HEK293 (cell line): ENCODE data around the gene EHMT1.

ENCODE experiments used
- CTCF ChIA-PET: fragments of 350-600 bp; formaldehyde crosslinking; extraction: SDS; loops from one replicate; lab custom pipeline; 2021; ENCODE audit warnings: antibody characterized with exemption; lab: Yijun Ruan, JAX
- POLR2A ChIA-PET: fragments of 300-600 bp; formaldehyde crosslinking; extraction: SDS; loops from one replicate; lab custom pipeline; 2020; ENCODE audit warnings: antibody characterized with exemption, inconsistent platforms; lab: Yijun Ruan, JAX
- H3K27ac ChIP-seq: fragments of 200-500 bp; sonication (Bioruptor generic); 2 replicates; pipeline ENCODE4 v1.5.1; 2014; ENCODE audit warnings: low read depth, low read length, control low read depth, inconsistent platforms; ENCODE audit errors: extremely low read depth
- H3K36me3 ChIP-seq, 2 experiments: fragments of 200-500 bp in 1 of 2; sonication (Bioruptor generic) in 1 of 2; 1 replicate in 1 of 2; 2 replicates in 1 of 2; pipeline ENCODE4 v1.5.1; 2014 to 2017; ENCODE audit warnings: inconsistent platforms in 2 of 2, low read length in 2 of 2; ENCODE audit not compliant: control insufficient read depth in 2 of 2, insufficient read depth in 1 of 2
- H3K4me1 ChIP-seq: fragments of 200-500 bp; sonication (Bioruptor generic); 2 replicates; pipeline ENCODE4 v1.5.1; 2014; ENCODE audit warnings: mild to moderate bottlenecking, low read length, inconsistent platforms; ENCODE audit not compliant: control insufficient read depth, insufficient read depth
- H3K4me3 ChIP-seq: 2 replicates; pipeline ENCODE4 v1.5.1; 2011; ENCODE audit warnings: low read depth, mild to moderate bottlenecking, control low read depth, low read length, moderate library complexity
- H3K9me3 ChIP-seq: fragments of 200-500 bp; sonication (Bioruptor generic); 2 replicates; pipeline ENCODE4 v1.5.1; 2014; ENCODE audit warnings: low read depth, low read length, inconsistent platforms; ENCODE audit not compliant: control insufficient read depth, insufficient read depth
- HOXA7 ChIP-seq: sonication (generic); formaldehyde crosslinking; IDR thresholded peaks from 2 replicates; pipeline ENCODE4 v1.8.1; 2022; ENCODE audit warnings: missing genetic modification reagents, borderline replicate concordance
- MZF1 ChIP-seq: fragments of 450-650 bp; formaldehyde crosslinking; IDR thresholded peaks from 2 replicates; pipeline ENCODE4 v1.5.1; 2017; ENCODE audit warnings: missing biosample characterization, missing genetic modification characterization, borderline replicate concordance
- SP2 ChIP-seq: fragments of 450-650 bp; formaldehyde crosslinking; IDR thresholded peaks from 2 replicates; pipeline ENCODE4 v1.5.1; 2016; ENCODE audit warnings: missing biosample characterization, missing genetic modification characterization
- WT1 ChIP-seq: fragments of 450-650 bp; formaldehyde crosslinking; IDR thresholded peaks from 2 replicates; pipeline ENCODE4 v1.5.1; 2016; ENCODE audit warnings: missing biosample characterization, missing genetic modification characterization
- YY1 ChIP-seq: fragments of 450-650 bp; formaldehyde crosslinking; IDR thresholded peaks from 2 replicates; pipeline ENCODE4 v1.5.1; 2018; ENCODE audit warnings: missing biosample characterization, missing genetic modification characterization
- ZBTB20 ChIP-seq: fragments of 450-650 bp; formaldehyde crosslinking; IDR thresholded peaks from 2 replicates; pipeline ENCODE4 v1.5.1; 2016; ENCODE audit warnings: missing biosample characterization, missing genetic modification characterization
- ZBTB6 ChIP-seq: fragments of 450-650 bp; formaldehyde crosslinking; IDR thresholded peaks from 2 replicates; pipeline ENCODE4 v1.5.1; 2017; ENCODE audit warnings: missing biosample characterization, missing genetic modification characterization
- ZFP3 ChIP-seq: fragments of 450-650 bp; formaldehyde crosslinking; IDR thresholded peaks from 2 replicates; pipeline ENCODE4 v1.5.1; 2016; ENCODE audit warnings: low read depth, missing biosample characterization, missing genetic modification characterization
- ZIC2 ChIP-seq: fragments of 450-650 bp; formaldehyde crosslinking; IDR thresholded peaks from 2 replicates; pipeline ENCODE4 v1.5.1; 2016; ENCODE audit warnings: missing biosample characterization, missing genetic modification characterization
- ZNF157 ChIP-seq: fragments of 450-650 bp; formaldehyde crosslinking; IDR thresholded peaks from 2 replicates; pipeline ENCODE4 v1.5.1; 2016; ENCODE audit warnings: missing biosample characterization, missing genetic modification characterization
- ZNF202 ChIP-seq: fragments of 450-650 bp; formaldehyde crosslinking; IDR thresholded peaks from 2 replicates; pipeline ENCODE4 v1.5.1; 2016; ENCODE audit warnings: missing biosample characterization, missing genetic modification characterization, borderline replicate concordance
- ZNF24 ChIP-seq: fragments of 450-650 bp; formaldehyde crosslinking; IDR thresholded peaks from 2 replicates; pipeline ENCODE4 v1.5.1; 2016; ENCODE audit warnings: missing biosample characterization, missing genetic modification characterization
- ZNF426 ChIP-seq: fragments of 450-650 bp; formaldehyde crosslinking; IDR thresholded peaks from 2 replicates; pipeline ENCODE4 v1.5.1; 2017; ENCODE audit warnings: missing biosample characterization, missing genetic modification characterization, mild to moderate bottlenecking, inconsistent platforms, moderate library complexity
- ZNF596 ChIP-seq: fragments of 450-650 bp; IDR thresholded peaks from 2 replicates; pipeline ENCODE4 v1.5.0; 2018; ENCODE audit warnings: missing biosample characterization, mild to moderate bottlenecking, missing genetic modification characterization, moderate library complexity
- ZNF621 ChIP-seq: fragments of 450-650 bp; formaldehyde crosslinking; IDR thresholded peaks from 2 replicates; pipeline ENCODE4 v1.5.1; 2017; ENCODE audit warnings: missing biosample characterization, missing genetic modification characterization
- ZNF658 ChIP-seq: fragments of 450-650 bp; formaldehyde crosslinking; IDR thresholded peaks from 2 replicates; pipeline ENCODE4; 2016; ENCODE audit warnings: missing biosample characterization, missing genetic modification characterization
- ZNF792 ChIP-seq: fragments of 450-650 bp; formaldehyde crosslinking; IDR thresholded peaks from 2 replicates; pipeline ENCODE4 v1.5.1; 2016; ENCODE audit warnings: missing biosample characterization, missing genetic modification characterization
- ZNF843 ChIP-seq: fragments of 450-650 bp; formaldehyde crosslinking; IDR thresholded peaks from 2 replicates; pipeline ENCODE4 v1.5.1; 2016; ENCODE audit warnings: missing biosample characterization, missing genetic modification characterization
- TF ChIP-seq, protein P1 (sequence below): fragments of 450-650 bp; formaldehyde crosslinking; IDR thresholded peaks from 2 replicates; pipeline ENCODE4 v1.5.1; 2016; ENCODE audit warnings: missing biosample characterization, missing genetic modification characterization
- TF ChIP-seq, protein P2 (sequence below): fragments of 450-650 bp; formaldehyde crosslinking; IDR thresholded peaks from 2 replicates; pipeline ENCODE4 v1.5.1; 2017; ENCODE audit warnings: missing biosample characterization, missing genetic modification characterization
- TF ChIP-seq, protein P3 (sequence below): fragments of 450-650 bp; formaldehyde crosslinking; conservative IDR thresholded peaks from 2 replicates; pipeline ENCODE4 v1.5.1; 2016; ENCODE audit warnings: low read depth, missing biosample characterization, missing genetic modification characterization
- TF ChIP-seq, protein P4 (sequence below): fragments of 450-650 bp; formaldehyde crosslinking; IDR thresholded peaks from 2 replicates; pipeline ENCODE4 v1.5.1; 2017; ENCODE audit warnings: missing biosample characterization, missing genetic modification characterization

EHMT1 gene

GRCh38 chr9:137762414-137763061 lies 143.7 kb downstream of the EHMT1 start:
- Histone ChIP-seq H3K36me3 (peaks cover 7 to 74% of the 10 kb centered on the region in 2 experiments; a peak in 2 of 3 replicates), H3K4me3 (no peak overlapping the region)
- TF ChIP-seq, protein P1, sequence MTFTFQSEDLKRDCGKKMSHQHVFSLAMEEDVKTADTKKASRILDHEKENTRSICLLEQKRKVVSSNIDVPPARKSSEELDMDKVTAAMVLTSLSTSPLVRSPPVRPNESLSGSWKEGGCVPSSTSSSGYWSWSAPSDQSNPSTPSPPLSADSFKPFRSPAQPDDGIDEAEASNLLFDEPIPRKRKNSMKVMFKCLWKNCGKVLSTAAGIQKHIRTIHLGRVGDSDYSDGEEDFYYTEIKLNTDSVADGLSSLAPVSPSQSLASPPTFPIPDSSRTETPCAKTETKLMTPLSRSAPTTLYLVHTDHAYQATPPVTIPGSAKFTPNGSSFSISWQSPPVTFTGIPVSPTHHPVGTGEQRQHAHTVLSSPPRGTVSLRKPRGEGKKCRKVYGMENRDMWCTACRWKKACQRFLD (tag by site-specific recombination), result no peak
- TF ChIP-seq, protein P2, sequence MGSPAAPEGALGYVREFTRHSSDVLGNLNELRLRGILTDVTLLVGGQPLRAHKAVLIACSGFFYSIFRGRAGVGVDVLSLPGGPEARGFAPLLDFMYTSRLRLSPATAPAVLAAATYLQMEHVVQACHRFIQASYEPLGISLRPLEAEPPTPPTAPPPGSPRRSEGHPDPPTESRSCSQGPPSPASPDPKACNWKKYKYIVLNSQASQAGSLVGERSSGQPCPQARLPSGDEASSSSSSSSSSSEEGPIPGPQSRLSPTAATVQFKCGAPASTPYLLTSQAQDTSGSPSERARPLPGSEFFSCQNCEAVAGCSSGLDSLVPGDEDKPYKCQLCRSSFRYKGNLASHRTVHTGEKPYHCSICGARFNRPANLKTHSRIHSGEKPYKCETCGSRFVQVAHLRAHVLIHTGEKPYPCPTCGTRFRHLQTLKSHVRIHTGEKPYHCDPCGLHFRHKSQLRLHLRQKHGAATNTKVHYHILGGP (tag by site-specific recombination), result no peak
- TF ChIP-seq SP2 (tag by site-specific recombination) (no peak), ZNF24 (tag by site-specific recombination) (no peak), ZNF596 (tag by site-specific recombination) (no peak), ZNF157 (tag by site-specific recombination) (no peak), ZNF792 (tag by site-specific recombination) (no peak), ZNF202 (tag by site-specific recombination) (no peak), MZF1 (tag by site-specific recombination) (no peak), ZBTB20 (tag by site-specific recombination) (no peak), ZBTB6 (no peak), WT1 (tag by site-specific recombination) (no peak), YY1 (tag by site-specific recombination) (no peak)
- TF ChIP-seq, all 188 proteins: peak for 0
- Histone ChIP-seq H3K27ac (no peak overlapping the region), H3K9me3 (no peaks in the 10 kb centered on the region), H3K4me1 (no peaks in the 10 kb centered on the region)
- POLR2A ChIA-PET, result no interaction called here
- CTCF ChIA-PET, result no interaction called here

GRCh38 chr9:137763271-137763955 lies 144.6 kb downstream of the EHMT1 start:
- no peaks in the 10 kb centered on the region for H3K9me3 ChIP-seq
- H3K4me3 ChIP-seq, result no peak overlapping the region
- ChIA-PET POLR2A (no interaction called here), CTCF (interaction anchor here (0.5 kb wide), 1 partner anchor 21 kb away, joined by 3 read pairs; no protein-coding TSS in a partner anchor)
- no peaks in the 10 kb centered on the region for H3K4me1 ChIP-seq
- peaks cover 9 to 71% of the 10 kb centered on the region in 2 experiments; a peak in 2 of 3 replicates for H3K36me3 ChIP-seq
- no peak overlapping the region for H3K27ac ChIP-seq
- TF ChIP-seq ZNF658 (no peak), ZNF426 (tag by site-specific recombination) (no peak), WT1 (tag by site-specific recombination) (no peak), ZNF843 (tag by site-specific recombination) (no peak), ZIC2 (tag by site-specific recombination) (no peak), HOXA7 (CRISPR knock-in tag) (no peak), ZFP3 (tag by site-specific recombination) (no peak), ZNF621 (no peak)
- TF ChIP-seq, protein P1 (tag by site-specific recombination), result no peak
- TF ChIP-seq, protein P3, sequence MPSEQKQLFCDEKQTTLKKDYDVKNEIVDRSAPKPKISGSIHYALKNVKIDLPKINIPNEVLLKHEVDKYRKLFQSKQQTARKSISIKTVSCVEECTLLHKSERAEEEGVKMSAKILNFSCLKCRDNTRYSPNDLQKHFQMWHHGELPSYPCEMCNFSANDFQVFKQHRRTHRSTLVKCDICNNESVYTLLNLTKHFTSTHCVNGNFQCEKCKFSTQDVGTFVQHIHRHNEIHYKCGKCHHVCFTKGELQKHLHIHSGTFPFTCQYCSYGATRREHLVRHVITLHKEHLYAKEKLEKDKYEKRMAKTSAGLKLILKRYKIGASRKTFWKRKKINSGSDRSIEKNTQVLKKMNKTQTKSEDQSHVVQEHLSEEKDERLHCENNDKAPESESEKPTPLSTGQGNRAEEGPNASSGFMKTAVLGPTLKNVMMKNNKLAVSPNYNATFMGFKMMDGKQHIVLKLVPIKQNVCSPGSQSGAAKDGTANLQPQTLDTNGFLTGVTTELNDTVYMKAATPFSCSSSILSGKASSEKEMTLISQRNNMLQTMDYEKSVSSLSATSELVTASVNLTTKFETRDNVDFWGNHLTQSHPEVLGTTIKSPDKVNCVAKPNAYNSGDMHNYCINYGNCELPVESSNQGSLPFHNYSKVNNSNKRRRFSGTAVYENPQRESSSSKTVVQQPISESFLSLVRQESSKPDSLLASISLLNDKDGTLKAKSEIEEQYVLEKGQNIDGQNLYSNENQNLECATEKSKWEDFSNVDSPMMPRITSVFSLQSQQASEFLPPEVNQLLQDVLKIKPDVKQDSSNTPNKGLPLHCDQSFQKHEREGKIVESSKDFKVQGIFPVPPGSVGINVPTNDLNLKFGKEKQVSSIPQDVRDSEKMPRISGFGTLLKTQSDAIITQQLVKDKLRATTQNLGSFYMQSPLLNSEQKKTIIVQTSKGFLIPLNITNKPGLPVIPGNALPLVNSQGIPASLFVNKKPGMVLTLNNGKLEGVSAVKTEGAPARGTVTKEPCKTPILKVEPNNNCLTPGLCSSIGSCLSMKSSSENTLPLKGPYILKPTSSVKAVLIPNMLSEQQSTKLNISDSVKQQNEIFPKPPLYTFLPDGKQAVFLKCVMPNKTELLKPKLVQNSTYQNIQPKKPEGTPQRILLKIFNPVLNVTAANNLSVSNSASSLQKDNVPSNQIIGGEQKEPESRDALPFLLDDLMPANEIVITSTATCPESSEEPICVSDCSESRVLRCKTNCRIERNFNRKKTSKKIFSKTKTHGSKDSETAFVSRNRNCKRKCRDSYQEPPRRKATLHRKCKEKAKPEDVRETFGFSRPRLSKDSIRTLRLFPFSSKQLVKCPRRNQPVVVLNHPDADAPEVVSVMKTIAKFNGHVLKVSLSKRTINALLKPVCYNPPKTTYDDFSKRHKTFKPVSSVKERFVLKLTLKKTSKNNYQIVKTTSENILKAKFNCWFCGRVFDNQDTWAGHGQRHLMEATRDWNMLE, result no peak
- TF ChIP-seq, protein P4, sequence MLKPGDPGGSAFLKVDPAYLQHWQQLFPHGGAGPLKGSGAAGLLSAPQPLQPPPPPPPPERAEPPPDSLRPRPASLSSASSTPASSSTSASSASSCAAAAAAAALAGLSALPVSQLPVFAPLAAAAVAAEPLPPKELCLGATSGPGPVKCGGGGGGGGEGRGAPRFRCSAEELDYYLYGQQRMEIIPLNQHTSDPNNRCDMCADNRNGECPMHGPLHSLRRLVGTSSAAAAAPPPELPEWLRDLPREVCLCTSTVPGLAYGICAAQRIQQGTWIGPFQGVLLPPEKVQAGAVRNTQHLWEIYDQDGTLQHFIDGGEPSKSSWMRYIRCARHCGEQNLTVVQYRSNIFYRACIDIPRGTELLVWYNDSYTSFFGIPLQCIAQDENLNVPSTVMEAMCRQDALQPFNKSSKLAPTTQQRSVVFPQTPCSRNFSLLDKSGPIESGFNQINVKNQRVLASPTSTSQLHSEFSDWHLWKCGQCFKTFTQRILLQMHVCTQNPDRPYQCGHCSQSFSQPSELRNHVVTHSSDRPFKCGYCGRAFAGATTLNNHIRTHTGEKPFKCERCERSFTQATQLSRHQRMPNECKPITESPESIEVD (tag by site-specific recombination), result no peak
